HepG2 (cell line): ENCODE results near the gene WDR31. TPM values are rescaled to one million over a fixed set of nuclear protein-coding genes. Genes with fewer than 3 reads are reported as not detected.

Experiments
- FOXJ3 ChIP-seq: sonication (generic); formaldehyde crosslinking; IDR thresholded peaks from 2 replicates; pipeline ENCODE4 v1.4.0; 2020; ENCODE audit warnings: missing genetic modification reagents, mild to moderate bottlenecking, borderline replicate concordance
- HBP1 ChIP-seq: IDR thresholded peaks from 2 replicates; pipeline ENCODE4 v1.6.1; 2016; ENCODE audit warnings: low read depth, control low read depth
- HMGXB4 ChIP-seq, 2 experiments: sonication (generic) in 1 of 2; formaldehyde crosslinking in 1 of 2; IDR thresholded peaks; 2 replicates each; pipeline versions ENCODE4 v1.4.0 to v1.6.1; 2018 to 2020; ENCODE audit warnings: missing genetic modification reagents in 2 of 2, borderline replicate concordance in 1 of 2, low read depth in 1 of 2, mild to moderate bottlenecking in 1 of 2, missing biosample characterization in 1 of 2
- LCORL ChIP-seq, 2 experiments: fragments of 450-650 bp in 1 of 2; sonication (generic) in 1 of 2; formaldehyde crosslinking in 1 of 2; IDR thresholded peaks; 2 replicates each; pipeline versions ENCODE4 v1.5.0 to v1.6.1; 2017 to 2020; ENCODE audit warnings: antibody characterized with exemption in 1 of 2, missing genetic modification reagents in 1 of 2
- MZF1 ChIP-seq: sonication (generic); formaldehyde crosslinking; IDR thresholded peaks from 2 replicates; pipeline ENCODE4 v1.8.1; 2023; ENCODE audit warnings: mild to moderate bottlenecking, missing genetic modification reagents, borderline replicate concordance
- NR2F2 ChIP-seq: IDR thresholded peaks from 2 replicates; pipeline ENCODE4 v1.6.1; 2012; ENCODE audit warnings: low read depth, inconsistent platforms, borderline replicate concordance
- SMC3 ChIP-seq: IDR thresholded peaks from 2 replicates; pipeline ENCODE4 v1.6.1; 2011; ENCODE audit warnings: low read length, improper control_type of control experiment
- SMYD3 ChIP-seq: sonication (generic); formaldehyde crosslinking; IDR thresholded peaks from 2 replicates; pipeline ENCODE4 v1.8.1; 2023; ENCODE audit warnings: mild to moderate bottlenecking, missing genetic modification reagents
- SUZ12 ChIP-seq: fragments of 150-350 bp; IDR thresholded peaks from 2 replicates; pipeline ENCODE4 v1.6.1; 2014; ENCODE audit warnings: low read depth, low read length
- ZNF383 ChIP-seq: sonication (generic); formaldehyde crosslinking; IDR thresholded peaks from 2 replicates; pipeline ENCODE4 v1.4.0; 2020; ENCODE audit warnings: missing genetic modification reagents, mild to moderate bottlenecking, borderline replicate concordance
- ZNF510 ChIP-seq: sonication (generic); formaldehyde crosslinking; IDR thresholded peaks from 2 replicates; pipeline ENCODE4 v1.4.0; 2020; ENCODE audit warnings: low read depth, mild to moderate bottlenecking, missing genetic modification reagents
- polyA plus RNA-seq, 8 experiments: library from polyadenylated mRNA; depleted of rRNA in 3 of 8; stranded (reverse) in 7 of 8; unstranded in 1 of 8; fragments of >200 nt; fragmentation: Illumina TruSeq in 4 of 8; extraction: Trizol in 4 of 8; gene quantifications; 2 replicates each; pipeline versions ENCODE4 v1.2.1 to v1.2.3, GENCODE V29; 2011 to 2016; ENCODE audit warnings: low read depth in 4 of 8, missing spikeins in 1 of 8, mixed read lengths in 1 of 8; ENCODE audit not compliant: insufficient read depth in 1 of 8
- total RNA-seq, 5 experiments: library from RNA; depleted of rRNA; stranded (reverse); fragments of >200 nt; fragmentation: Illumina TruSeq; extraction: Trizol; gene quantifications; 2 replicates each; pipeline ENCODE4 v1.2.3, GENCODE V29; 2016; ENCODE audit warnings: low read depth in 1 of 5
- TF ChIP-seq, protein P1 (sequence below): sonication (generic); formaldehyde crosslinking; IDR thresholded peaks from 2 replicates; pipeline ENCODE4 v1.5.0; 2020; ENCODE audit warnings: mild to moderate bottlenecking, missing genetic modification reagents
- TF ChIP-seq, protein P2 (sequence below): sonication (generic); formaldehyde crosslinking; IDR thresholded peaks from 2 replicates; pipeline ENCODE4 v1.9.0; 2021; ENCODE audit warnings: missing genetic modification reagents, borderline replicate concordance
- TF ChIP-seq, protein P3 (sequence below): sonication (generic); formaldehyde crosslinking; IDR thresholded peaks from 2 replicates; pipeline ENCODE4 v1.4.0; 2020; ENCODE audit warnings: missing genetic modification reagents
- TF ChIP-seq, protein P4 (sequence below): sonication (generic); formaldehyde crosslinking; IDR thresholded peaks from 2 replicates; pipeline ENCODE4 v1.8.0; 2022; ENCODE audit warnings: mild to moderate bottlenecking, missing genetic modification reagents

Gene WDR31
- total and polyA plus RNA-seq, 2 of the 13 experiments (the other 11 are each of a cell fraction or from before 2014, with no cell fraction given), result 0.33 to 1.7 TPM

GRCh38 chr9:113387560-113388230, 47.6 kb upstream of the WDR31 start (continued):
- TF ChIP-seq LCORL (IDR thresholded peaks at IDR 0.05) (no peak), LCORL (CRISPR knock-in tag; IDR thresholded peaks at IDR 0.05) (peak; percentile 81), NR2F2 (peak; percentile 89), SMYD3 (CRISPR knock-in tag) (0 out of 2 replicates have a peak, but pooled peaks have one; percentile 23), MZF1 (CRISPR knock-in tag) (no peak), HMGXB4 (CRISPR knock-in tag; IDR thresholded peaks at IDR 0.05; ENCODE audit: borderline replicate concordance in 1 of 2, low read depth in 1 of 2) (peak in 1 of 2 experiments; percentile 25; a peak in 1 of 4 replicates), FOXJ3 (CRISPR knock-in tag) (peak; percentile 58; the same call in 1 of the 2 replicates), SUZ12 (no peak), ZNF383 (no peak), ZNF510 (CRISPR knock-in tag) (no peak; the same call in 1 of the 2 replicates), SMC3 (peak; percentile 32; the same call in 1 of the 2 replicates), HBP1 (CRISPR knock-in tag) (peak; percentile 22; the same call in 1 of the 2 replicates)
- TF ChIP-seq, protein P1, sequence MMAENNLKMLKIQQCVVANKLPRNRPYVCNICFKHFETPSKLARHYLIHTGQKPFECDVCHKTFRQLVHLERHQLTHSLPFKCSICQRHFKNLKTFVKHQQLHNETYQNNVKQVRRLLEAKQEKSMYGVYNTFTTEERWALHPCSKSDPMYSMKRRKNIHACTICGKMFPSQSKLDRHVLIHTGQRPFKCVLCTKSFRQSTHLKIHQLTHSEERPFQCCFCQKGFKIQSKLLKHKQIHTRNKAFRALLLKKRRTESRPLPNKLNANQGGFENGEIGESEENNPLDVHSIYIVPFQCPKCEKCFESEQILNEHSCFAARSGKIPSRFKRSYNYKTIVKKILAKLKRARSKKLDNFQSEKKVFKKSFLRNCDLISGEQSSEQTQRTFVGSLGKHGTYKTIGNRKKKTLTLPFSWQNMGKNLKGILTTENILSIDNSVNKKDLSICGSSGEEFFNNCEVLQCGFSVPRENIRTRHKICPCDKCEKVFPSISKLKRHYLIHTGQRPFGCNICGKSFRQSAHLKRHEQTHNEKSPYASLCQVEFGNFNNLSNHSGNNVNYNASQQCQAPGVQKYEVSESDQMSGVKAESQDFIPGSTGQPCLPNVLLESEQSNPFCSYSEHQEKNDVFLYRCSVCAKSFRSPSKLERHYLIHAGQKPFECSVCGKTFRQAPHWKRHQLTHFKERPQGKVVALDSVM, result no peak
- TF ChIP-seq, protein P2, sequence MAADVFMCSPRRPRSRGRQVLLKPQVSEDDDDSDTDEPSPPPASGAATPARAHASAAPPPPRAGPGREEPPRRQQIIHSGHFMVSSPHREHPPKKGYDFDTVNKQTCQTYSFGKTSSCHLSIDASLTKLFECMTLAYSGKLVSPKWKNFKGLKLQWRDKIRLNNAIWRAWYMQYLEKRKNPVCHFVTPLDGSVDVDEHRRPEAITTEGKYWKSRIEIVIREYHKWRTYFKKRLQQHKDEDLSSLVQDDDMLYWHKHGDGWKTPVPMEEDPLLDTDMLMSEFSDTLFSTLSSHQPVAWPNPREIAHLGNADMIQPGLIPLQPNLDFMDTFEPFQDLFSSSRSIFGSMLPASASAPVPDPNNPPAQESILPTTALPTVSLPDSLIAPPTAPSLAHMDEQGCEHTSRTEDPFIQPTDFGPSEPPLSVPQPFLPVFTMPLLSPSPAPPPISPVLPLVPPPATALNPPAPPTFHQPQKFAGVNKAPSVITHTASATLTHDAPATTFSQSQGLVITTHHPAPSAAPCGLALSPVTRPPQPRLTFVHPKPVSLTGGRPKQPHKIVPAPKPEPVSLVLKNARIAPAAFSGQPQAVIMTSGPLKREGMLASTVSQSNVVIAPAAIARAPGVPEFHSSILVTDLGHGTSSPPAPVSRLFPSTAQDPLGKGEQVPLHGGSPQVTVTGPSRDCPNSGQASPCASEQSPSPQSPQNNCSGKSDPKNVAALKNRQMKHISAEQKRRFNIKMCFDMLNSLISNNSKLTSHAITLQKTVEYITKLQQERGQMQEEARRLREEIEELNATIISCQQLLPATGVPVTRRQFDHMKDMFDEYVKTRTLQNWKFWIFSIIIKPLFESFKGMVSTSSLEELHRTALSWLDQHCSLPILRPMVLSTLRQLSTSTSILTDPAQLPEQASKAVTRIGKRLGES, result no peak
- TF ChIP-seq, protein P3, sequence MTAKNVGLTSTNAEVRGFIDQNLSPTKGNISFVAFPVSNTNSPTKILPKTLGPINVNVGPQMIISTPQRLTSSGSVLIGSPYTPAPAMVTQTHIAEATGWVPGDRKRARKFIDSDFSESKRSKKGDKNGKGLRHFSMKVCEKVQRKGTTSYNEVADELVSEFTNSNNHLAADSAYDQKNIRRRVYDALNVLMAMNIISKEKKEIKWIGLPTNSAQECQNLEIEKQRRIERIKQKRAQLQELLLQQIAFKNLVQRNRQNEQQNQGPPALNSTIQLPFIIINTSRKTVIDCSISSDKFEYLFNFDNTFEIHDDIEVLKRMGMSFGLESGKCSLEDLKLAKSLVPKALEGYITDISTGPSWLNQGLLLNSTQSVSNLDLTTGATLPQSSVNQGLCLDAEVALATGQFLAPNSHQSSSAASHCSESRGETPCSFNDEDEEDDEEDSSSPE, result peak; percentile 30; the same call in 1 of the 2 replicates
- TF ChIP-seq, protein P4, sequence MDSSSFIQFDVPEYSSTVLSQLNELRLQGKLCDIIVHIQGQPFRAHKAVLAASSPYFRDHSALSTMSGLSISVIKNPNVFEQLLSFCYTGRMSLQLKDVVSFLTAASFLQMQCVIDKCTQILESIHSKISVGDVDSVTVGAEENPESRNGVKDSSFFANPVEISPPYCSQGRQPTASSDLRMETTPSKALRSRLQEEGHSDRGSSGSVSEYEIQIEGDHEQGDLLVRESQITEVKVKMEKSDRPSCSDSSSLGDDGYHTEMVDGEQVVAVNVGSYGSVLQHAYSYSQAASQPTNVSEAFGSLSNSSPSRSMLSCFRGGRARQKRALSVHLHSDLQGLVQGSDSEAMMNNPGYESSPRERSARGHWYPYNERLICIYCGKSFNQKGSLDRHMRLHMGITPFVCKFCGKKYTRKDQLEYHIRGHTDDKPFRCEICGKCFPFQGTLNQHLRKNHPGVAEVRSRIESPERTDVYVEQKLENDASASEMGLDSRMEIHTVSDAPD, result peak; percentile 85
